ENCODE data around the gene BEND7. TPM values are rescaled to one million over a fixed set of nuclear protein-coding genes. Genes with fewer than 3 reads are reported as not detected.

The BEND7 gene
- total RNA-seq, 4 donors from 2014 or later, result 4.7 to 13.4 (median 6.5) TPM

- Histone ChIP-seq H3K9me3 (no peaks in the 10 kb centered on the region), H3K27ac (no peak overlapping the region), H3K4me1 (no peaks in the 10 kb centered on the region), H3K4me3 (no peak overlapping the region), H3K36me3 (no peaks in the 10 kb centered on the region), H3K27me3 (no peaks in the 10 kb centered on the region)
- DNase-seq (ENCODE audit: low spot score in 2 of 2), result no peak
- WGBS, result 72% methylated on average over 5 of the region's 5 CpGs
- TF ChIP-seq EP300 (IDR thresholded peaks at IDR 0.05) (no peak), POLR2AphosphoS5 (IDR thresholded peaks at IDR 0.05) (no peak), CTCF (IDR thresholded peaks at IDR 0.05) (no peak), POLR2A (IDR thresholded peaks at IDR 0.05) (no peak)
Measured at GRCh38 chr10:13511409-13511808, 17.4 kb downstream of the BEND7 start.

- 87% methylated on average over 12 of the region's 12 CpGs for WGBS
- Histone ChIP-seq H3K9me3 (no peaks in the 10 kb centered on the region), H3K4me1 (peaks cover 4% of the 10 kb centered on the region), H3K4me3 (no peak overlapping the region), H3K27ac (no peak overlapping the region), H3K27me3 (no peaks in the 10 kb centered on the region), H3K36me3 (peaks cover 4% of the 10 kb centered on the region)
- no peak for DNase-seq (ENCODE audit: low spot score in 2 of 2)
- no peak for TF ChIP-seq EP300 (IDR thresholded peaks at IDR 0.05)
- TF ChIP-seq POLR2AphosphoS5 (IDR thresholded peaks at IDR 0.05), result no peak
- TF ChIP-seq CTCF (IDR thresholded peaks at IDR 0.05), result no peak
- no peak for TF ChIP-seq POLR2A (IDR thresholded peaks at IDR 0.05)
Measured at GRCh38 chr10:13505052-13505680, 23.6 kb downstream of the BEND7 start.

GRCh38 chr10:13503745-13504463 lies 24.9 kb downstream of the BEND7 start:
- Histone ChIP-seq H3K4me3 (no peak overlapping the region), H3K9me3 (no peaks in the 10 kb centered on the region), H3K27me3 (no peaks in the 10 kb centered on the region), H3K36me3 (peaks cover 4% of the 10 kb centered on the region), H3K4me1 (peaks cover 4% of the 10 kb centered on the region), H3K27ac (no peak overlapping the region)
- TF ChIP-seq EP300 (IDR thresholded peaks at IDR 0.05) (no peak), POLR2AphosphoS5 (IDR thresholded peaks at IDR 0.05) (no peak), CTCF (IDR thresholded peaks at IDR 0.05) (no peak), POLR2A (IDR thresholded peaks at IDR 0.05) (no peak)
- WGBS, result 84% methylated on average over 11 of the region's 11 CpGs
- DNase-seq (ENCODE audit: low spot score in 2 of 2), result no peak

- TF ChIP-seq EP300 (IDR thresholded peaks at IDR 0.05) (no peak), POLR2A (IDR thresholded peaks at IDR 0.05) (no peak), CTCF (IDR thresholded peaks at IDR 0.05) (no peak), POLR2AphosphoS5 (IDR thresholded peaks at IDR 0.05) (no peak)
- H3K9me3 ChIP-seq, result no peaks in the 10 kb centered on the region
- H3K27me3 ChIP-seq, result no peaks in the 10 kb centered on the region
- peaks cover 4% of the 10 kb centered on the region for H3K4me1 ChIP-seq
- H3K36me3 ChIP-seq, result peaks cover 4% of the 10 kb centered on the region
- no peak for DNase-seq (ENCODE audit: low spot score in 2 of 2)
- H3K4me3 ChIP-seq, result no peak overlapping the region
- no peak overlapping the region for H3K27ac ChIP-seq
- 57% methylated on average over 9 of the region's 9 CpGs for WGBS
Measured at GRCh38 chr10:13502380-13502779, 26.4 kb downstream of the BEND7 start.

- no peaks in the 10 kb centered on the region for H3K27me3 ChIP-seq
- TF ChIP-seq CTCF (IDR thresholded peaks at IDR 0.05), result no peak
- no peak for TF ChIP-seq POLR2AphosphoS5 (IDR thresholded peaks at IDR 0.05)
- TF ChIP-seq POLR2A (IDR thresholded peaks at IDR 0.05), result no peak
- no peak for TF ChIP-seq EP300 (IDR thresholded peaks at IDR 0.05)
- 92% methylated on average over 9 of the region's 9 CpGs for WGBS
Measured at GRCh38 chr10:13500201-13500600, 28.6 kb downstream of the BEND7 start.

More at GRCh38 chr10:13500201-13500600, 28.6 kb downstream of the BEND7 start:
- no peak for DNase-seq (ENCODE audit: low spot score in 2 of 2)
- Histone ChIP-seq H3K27ac (no peak overlapping the region), H3K4me3 (no peak overlapping the region), H3K9me3 (no peaks in the 10 kb centered on the region), H3K4me1 (peaks cover 4% of the 10 kb centered on the region), H3K36me3 (peaks cover 4% of the 10 kb centered on the region)
